NOMO-1 (cell line): Measurements from ENCODE around the gene SARDH.

Experiments
- DNase-seq, 2 experiments: peaks; one replicate each; lab custom pipeline; 2025; ENCODE audit not compliant: unreplicated experiment in 2 of 2; lab: John Stamatoyannopoulos, UW

Gene SARDH

GRCh38 chr9:133737774-133738639 is at the start of gene SARDH:
TSS of gene SARDH (minus strand) at chr9:133738352. CDS start at chr9:133734173, 4,179 bp downstream.
- peak in 1 of 2 experiments; percentile 24 for DNase-seq

- DNase-seq = peak; percentile 78 to 88
These were observed 49.5 kb upstream of the SARDH start for GRCh38 chr9:133787754-133788025.

GRCh38 chr9:133786907-133787753 is 49.0 kb upstream of the SARDH start:
- DNase-seq = peak; percentile 11 to 14

- peak; percentile 80 to 90 for DNase-seq
These were observed 48.2 kb upstream of the SARDH start for GRCh38 chr9:133786371-133786753.

GRCh38 chr9:133785753-133786370 is 47.7 kb upstream of the SARDH start:
- DNase-seq = peak in 1 of 2 experiments; percentile 8

GRCh38 chr9:133784731-133785561 is 46.8 kb upstream of the SARDH start:
- no peak for DNase-seq

- DNase-seq = no peak
These were observed 45.2 kb upstream of the SARDH start for GRCh38 chr9:133783331-133783731.

- peak; percentile 56 to 58 for DNase-seq
These were observed 44.3 kb upstream of the SARDH start for GRCh38 chr9:133782157-133783130.

GRCh38 chr9:133781828-133782135 is 43.6 kb upstream of the SARDH start:
- DNase-seq = no peak

GRCh38 chr9:133780962-133781827 is 43.0 kb upstream of the SARDH start:
- no peak for DNase-seq

GRCh38 chr9:133780404-133780945 is 42.3 kb upstream of the SARDH start:
- DNase-seq = no peak

GRCh38 chr9:133779516-133780403 is 41.6 kb upstream of the SARDH start:
- DNase-seq = no peak

- DNase-seq = no peak
These were observed 40.9 kb upstream of the SARDH start for GRCh38 chr9:133779081-133779480.

GRCh38 chr9:133778336-133779013 is 40.3 kb upstream of the SARDH start:
- no peak for DNase-seq

- DNase-seq = no peak
These were observed 39.7 kb upstream of the SARDH start for GRCh38 chr9:133777871-133778270.

GRCh38 chr9:133777068-133777791 is 39.1 kb upstream of the SARDH start:
- no peak for DNase-seq
